GM19438 (cell line): ENCODE measurements around the gene CAPN7.

Source experiments
- ATAC-seq: cut with Tn5 transposase; IDR thresholded peaks from one replicate; pipeline ENCODE4 v1.9.1; 2021; ENCODE audit warnings: low read depth; ENCODE audit not compliant: unreplicated experiment

Gene CAPN7

DNA sequence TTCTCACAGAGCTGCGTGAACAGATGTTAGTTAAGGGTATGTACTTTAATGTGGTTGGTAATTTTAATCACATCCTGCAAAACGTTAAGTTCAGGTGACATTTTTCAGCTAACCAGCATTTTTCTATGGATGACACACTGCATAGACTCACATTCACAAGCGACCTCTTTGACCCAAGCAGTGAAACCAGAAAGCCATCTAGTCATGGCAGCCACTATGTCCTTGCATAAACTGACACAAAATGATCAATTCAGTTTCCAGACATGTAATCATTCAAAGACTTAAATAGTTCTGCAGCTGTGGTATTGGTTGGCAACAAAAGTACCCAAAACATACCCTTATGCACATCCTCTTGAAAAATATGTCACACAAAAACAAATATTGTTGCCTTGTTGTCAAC, 7.4 kb upstream of the CAPN7 start:
- no peak for ATAC-seq

GRCh38 chr3:15199493-15200105, 6.4 kb upstream of the CAPN7 start:
- no peak for ATAC-seq

DNA sequence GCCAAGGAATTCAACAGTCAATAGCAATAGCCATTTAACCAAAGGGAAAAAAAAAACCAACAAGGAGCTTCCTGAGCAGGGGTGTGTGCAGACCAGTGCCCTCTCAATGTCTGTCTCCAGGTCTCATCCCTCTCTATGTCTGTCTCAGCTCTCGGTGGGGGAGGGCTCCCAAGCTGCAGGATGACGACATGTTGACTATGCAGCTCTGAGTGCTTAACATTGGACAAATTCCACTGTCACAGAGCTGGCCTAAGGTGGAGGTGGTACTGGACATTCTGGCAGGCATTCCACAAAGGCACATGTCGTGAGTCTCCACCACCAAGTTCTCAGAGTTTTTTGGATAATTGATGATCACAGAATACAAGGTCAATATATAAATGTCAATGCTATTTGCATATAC, 2.0 kb upstream of the CAPN7 start:
- ATAC-seq, result no peak

DNA sequence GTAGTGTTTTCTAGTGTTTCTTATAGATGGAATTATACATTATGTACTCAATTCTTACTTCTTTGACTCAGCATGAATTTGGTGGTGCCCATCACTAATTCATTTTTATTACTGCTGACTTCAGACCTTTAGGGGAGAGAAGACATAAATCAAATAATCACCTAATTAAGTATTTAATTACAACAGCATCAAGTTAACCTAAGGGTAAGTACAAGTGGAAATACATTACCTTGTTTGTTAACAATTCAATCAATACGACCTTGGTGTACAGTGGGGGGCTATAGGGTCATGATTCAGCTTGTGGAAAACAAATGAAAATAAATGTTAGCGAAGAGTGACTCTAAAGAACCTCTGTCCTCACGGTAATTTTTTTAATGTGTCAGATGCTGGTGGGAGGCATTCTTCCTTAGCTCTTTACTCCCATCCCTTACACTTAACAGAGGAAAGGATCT, 538 bp upstream of the CAPN7 start:
- no peak for ATAC-seq

DNA sequence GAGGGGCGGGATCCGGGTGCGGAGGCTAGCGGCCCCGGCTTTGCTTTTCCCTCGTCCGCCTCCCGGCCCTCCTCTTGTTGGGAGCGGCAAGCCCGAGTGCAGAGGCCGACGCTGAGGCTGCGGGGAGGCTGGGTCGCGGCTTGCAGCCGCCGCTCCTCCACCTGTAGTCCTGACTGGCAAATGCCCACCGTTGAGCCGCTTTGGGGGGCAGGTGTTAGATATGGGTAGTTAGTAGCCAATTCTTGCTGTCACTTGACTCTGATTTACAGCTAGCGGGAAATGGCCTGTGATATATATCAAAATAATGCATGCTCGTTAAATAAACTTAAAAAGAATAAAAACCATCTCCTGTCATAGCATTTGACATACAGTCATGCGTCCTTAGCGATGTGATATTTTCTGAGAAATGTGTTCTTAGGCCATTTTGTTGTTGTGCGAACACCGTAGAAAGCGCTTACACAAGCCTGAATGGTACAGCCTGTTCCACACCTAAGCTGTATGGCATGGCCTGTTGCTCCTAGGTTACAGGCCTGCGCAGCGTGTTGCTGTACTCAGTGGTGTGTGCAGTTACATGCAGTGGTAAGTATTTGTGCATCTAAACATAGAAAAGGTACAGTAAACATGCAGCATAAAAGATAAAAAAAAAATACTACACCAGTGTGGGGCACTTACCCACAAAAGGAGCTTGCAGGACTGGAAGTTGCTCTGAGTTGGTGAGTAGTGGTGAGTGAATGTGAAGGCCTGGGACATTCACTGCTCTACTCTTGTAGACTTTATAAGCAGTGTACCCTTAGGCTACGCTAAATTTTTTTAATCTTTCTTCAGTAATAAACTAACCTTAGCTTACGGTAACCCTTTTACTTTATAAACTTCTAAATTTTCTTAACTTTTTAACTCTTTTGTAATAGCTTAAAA, 873 bp downstream of the CAPN7 start:
- peak; percentile 45 for ATAC-seq

DNA sequence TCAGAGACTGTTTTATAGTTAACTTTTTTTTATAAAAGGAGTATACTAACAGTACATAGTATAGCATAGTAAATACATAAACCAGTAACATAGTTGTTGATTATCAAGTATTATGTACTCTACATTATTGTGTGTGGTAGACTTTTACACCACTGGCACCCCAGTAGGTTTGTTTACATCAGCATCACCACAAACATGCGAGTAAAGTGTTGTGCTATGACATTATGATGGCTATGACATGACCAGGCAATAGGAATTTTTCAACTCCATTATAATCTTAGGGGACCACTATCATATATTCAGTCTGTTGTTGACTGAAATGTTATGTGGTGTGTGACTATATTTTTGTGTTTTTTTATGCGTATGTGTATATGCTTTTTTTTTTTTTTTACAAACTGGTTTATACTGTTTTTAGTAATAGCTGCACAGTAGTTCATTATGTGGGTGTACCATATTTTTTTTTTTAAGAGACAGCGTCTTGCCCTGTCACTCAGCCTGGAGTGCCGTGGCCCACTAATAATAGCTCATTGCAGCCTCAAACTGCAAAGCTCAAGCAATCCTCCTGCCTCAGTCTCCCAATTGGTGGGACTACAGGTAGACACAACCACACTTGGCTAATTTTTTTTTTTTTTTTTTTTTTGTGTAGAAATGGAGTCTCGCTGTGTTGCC, 1.9 kb downstream of the CAPN7 start:
- ATAC-seq, result no peak

- no peak for ATAC-seq
These were observed 5.9 kb downstream of the CAPN7 start for GRCh38 chr3:15211937-15212336.

- ATAC-seq, result no peak
These were observed 8.7 kb downstream of the CAPN7 start for GRCh38 chr3:15214758-15215157.

DNA sequence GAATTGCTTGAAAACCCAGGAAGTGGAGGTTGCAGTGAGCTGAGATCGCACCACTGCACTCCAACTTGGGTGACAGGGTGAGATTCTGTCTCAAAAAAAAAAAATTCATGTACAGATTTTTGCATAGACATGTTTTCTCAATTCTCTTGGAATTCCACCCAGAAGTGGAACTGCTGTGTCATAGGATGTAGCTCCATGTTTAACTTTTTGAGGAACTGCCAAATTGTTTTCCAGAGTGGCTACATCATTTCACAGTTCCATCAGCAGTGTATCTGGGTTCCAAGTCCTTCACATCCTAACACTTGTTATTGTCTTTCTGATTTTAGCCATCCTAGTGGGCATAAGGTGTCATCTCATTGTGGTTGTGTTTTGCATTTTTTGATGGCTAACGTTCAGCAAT, 9.9 kb downstream of the CAPN7 start:
- no peak for ATAC-seq

DNA sequence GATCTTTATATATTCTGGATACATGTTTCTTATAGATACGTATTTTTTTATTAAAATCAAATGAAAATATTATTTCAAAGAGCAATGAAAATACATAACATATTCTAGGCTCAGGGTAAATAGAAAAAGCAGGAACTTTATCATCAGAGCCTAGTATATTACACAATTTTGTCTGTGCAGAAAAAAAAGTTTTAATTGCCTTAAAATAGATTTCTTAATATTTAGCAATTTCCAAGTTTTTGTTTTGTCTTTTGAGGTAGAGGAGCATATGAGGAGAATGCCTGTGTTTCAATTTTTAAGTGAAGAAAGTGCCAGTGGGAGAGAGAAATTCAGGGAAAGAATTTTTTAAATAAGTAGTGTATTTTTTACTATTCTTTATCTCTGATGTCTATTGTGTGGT, 10.5 kb downstream of the CAPN7 start:
- ATAC-seq, result no peak

- ATAC-seq, result no peak
These were observed 11.1 kb downstream of the CAPN7 start for GRCh38 chr3:15217011-15217671.

GRCh38 chr3:15217841-15218267, 11.8 kb downstream of the CAPN7 start:
- no peak for ATAC-seq

- ATAC-seq, result no peak
These were observed 12.6 kb downstream of the CAPN7 start for GRCh38 chr3:15218689-15219088.

- ATAC-seq, result no peak
These were observed 14.0 kb downstream of the CAPN7 start for GRCh38 chr3:15220056-15220455.

DNA sequence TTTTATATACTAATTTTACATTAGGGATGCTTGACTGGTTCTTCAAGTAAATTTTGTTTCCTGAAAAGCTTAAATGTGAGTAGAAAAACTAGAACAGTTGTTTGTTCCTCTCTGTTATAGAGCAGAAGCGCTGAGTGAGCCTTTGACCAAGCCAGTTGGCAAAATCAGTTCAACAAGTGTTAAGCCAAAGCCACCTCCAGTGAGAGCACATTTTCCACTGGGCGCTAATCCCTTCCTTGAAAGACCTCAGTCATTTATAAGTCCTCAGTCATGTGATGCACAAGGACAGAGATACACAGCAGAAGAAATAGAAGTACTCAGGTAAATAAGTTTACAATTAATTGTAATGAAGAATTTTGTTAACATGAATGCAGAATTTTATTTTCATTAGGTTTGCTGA, 14.6 kb downstream of the CAPN7 start:
- no peak for ATAC-seq

GRCh38 chr3:15221574-15222217, 15.7 kb downstream of the CAPN7 start:
- no peak for ATAC-seq

- ATAC-seq, result no peak
These were observed 17.9 kb downstream of the CAPN7 start for GRCh38 chr3:15223685-15224572.

- ATAC-seq, result no peak
These were observed 22.1 kb downstream of the CAPN7 start for GRCh38 chr3:15228147-15228546.

DNA sequence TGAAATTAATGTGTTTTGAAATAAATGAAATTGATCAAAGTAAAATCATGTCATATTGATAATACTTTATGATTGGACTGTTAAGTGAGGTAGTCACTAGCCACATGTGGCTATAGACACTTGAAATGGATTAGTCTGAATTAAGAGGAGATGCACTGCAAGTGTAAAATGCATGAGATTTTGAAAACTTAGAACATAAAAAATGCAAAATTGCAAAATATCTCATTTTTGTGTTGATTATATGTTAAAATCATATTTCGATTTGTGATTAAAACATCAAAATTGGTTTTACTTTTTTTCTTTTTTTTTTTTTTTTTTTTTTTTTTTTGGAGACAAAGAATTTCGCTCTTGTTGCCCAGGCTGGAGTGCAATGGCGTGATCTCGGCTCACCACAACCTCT, 23.2 kb downstream of the CAPN7 start:
- no peak for ATAC-seq
